Mesothelial cell of epicardium (in vitro differentiated cells): ENCODE measurements around the gene CEP192. TPM values are rescaled to one million over a fixed set of nuclear protein-coding genes. Genes with fewer than 3 reads are reported as not detected.
A peak's percentile ranks its signal among the peaks of the same experiment; 100 is the strongest.

ENCODE experiments used
- DNase-seq, 2 experiments: peaks; one replicate each; pipeline ENCODE4 v3.0.0; 2021; ENCODE audit warnings: low spot score in 2 of 2; ENCODE audit not compliant: unreplicated experiment in 2 of 2
- H3K27ac Mint-ChIP-seq: 2 replicates; pipeline ENCODE4 v1.8.0; 2021; ENCODE audit warnings: mixed read lengths
- H3K27me3 Mint-ChIP-seq: 2 replicates; pipeline ENCODE4 v1.8.0; 2021; ENCODE audit warnings: low read depth, mixed read lengths
- H3K36me3 Mint-ChIP-seq: 2 replicates; pipeline ENCODE4 v1.8.0; 2021; ENCODE audit warnings: mixed read lengths
- H3K4me1 Mint-ChIP-seq: 2 replicates; pipeline ENCODE4 v1.8.0; 2021; ENCODE audit warnings: mixed read lengths
- H3K4me3 Mint-ChIP-seq: 2 replicates; pipeline ENCODE4 v1.8.0; 2021; ENCODE audit warnings: mild to moderate bottlenecking, moderate library complexity, mixed read lengths
- H3K9me3 Mint-ChIP-seq: 2 replicates; pipeline ENCODE4 v1.8.0; 2021; ENCODE audit warnings: mixed read lengths
- CTCF ChIP-seq: fragments of 200-600 bp; sonication (generic); IDR thresholded peaks from one replicate; pipeline ENCODE4 v1.5.0; 2021; ENCODE audit warnings: antibody characterized with exemption; ENCODE audit not compliant: unreplicated experiment
- total RNA-seq: library from RNA; stranded (reverse); gene quantifications from 3 replicates; pipeline ENCODE4 v1.2.1, GENCODE V29; 2021

CEP192 gene
- total RNA-seq, 1 donor from 2014 or later = 34.6 TPM

- no peaks in the 10 kb centered on the region for H3K9me3 Mint-ChIP-seq
- H3K36me3 Mint-ChIP-seq = peaks cover 3% of the 10 kb centered on the region
- H3K4me3 Mint-ChIP-seq = no peak overlapping the region
- peaks cover 9% of the 10 kb centered on the region for H3K4me1 Mint-ChIP-seq
- TF ChIP-seq CTCF = peak; percentile 43
- DNase-seq = no peak
- no peaks in the 10 kb centered on the region for H3K27me3 Mint-ChIP-seq
- no peak overlapping the region for H3K27ac Mint-ChIP-seq
Measured at GRCh38 chr18:13003466-13003896, 12.3 kb downstream of the CEP192 start.

- DNase-seq = no peak
- H3K36me3 Mint-ChIP-seq = peaks cover 3% of the 10 kb centered on the region
- H3K27ac Mint-ChIP-seq = no peak overlapping the region
- TF ChIP-seq CTCF = no peak
- H3K9me3 Mint-ChIP-seq = no peaks in the 10 kb centered on the region
- peaks cover 4% of the 10 kb centered on the region for H3K4me1 Mint-ChIP-seq
- H3K27me3 Mint-ChIP-seq = no peaks in the 10 kb centered on the region
- no peak overlapping the region for H3K4me3 Mint-ChIP-seq
Measured at GRCh38 chr18:13004396-13004795, 13.2 kb downstream of the CEP192 start.

GRCh38 chr18:13005289-13005688 is 14.1 kb downstream of the CEP192 start:
- no peak for DNase-seq
- H3K27me3 Mint-ChIP-seq = no peaks in the 10 kb centered on the region
- no peaks in the 10 kb centered on the region for H3K4me1 Mint-ChIP-seq
- no peaks in the 10 kb centered on the region for H3K9me3 Mint-ChIP-seq
- H3K27ac Mint-ChIP-seq = no peak overlapping the region
- no peak overlapping the region for H3K4me3 Mint-ChIP-seq
- no peak for TF ChIP-seq CTCF
- H3K36me3 Mint-ChIP-seq = peaks cover 3% of the 10 kb centered on the region

- no peaks in the 10 kb centered on the region for H3K9me3 Mint-ChIP-seq
- no peak for TF ChIP-seq CTCF
Measured at GRCh38 chr18:13006531-13007247, 15.5 kb downstream of the CEP192 start.

GRCh38 chr18:13007248-13007560 is 16.0 kb downstream of the CEP192 start:
- H3K27me3 Mint-ChIP-seq = no peaks in the 10 kb centered on the region
- H3K4me3 Mint-ChIP-seq = no peak overlapping the region
- H3K4me1 Mint-ChIP-seq = no peaks in the 10 kb centered on the region
- H3K9me3 Mint-ChIP-seq = no peaks in the 10 kb centered on the region
- DNase-seq = no peak
- H3K36me3 Mint-ChIP-seq = peaks cover 7% of the 10 kb centered on the region
- TF ChIP-seq CTCF = no peak
- H3K27ac Mint-ChIP-seq = no peak overlapping the region

More at GRCh38 chr18:13006531-13007247, 15.5 kb downstream of the CEP192 start:
- Mint-ChIP-seq H3K4me3 (no peak overlapping the region), H3K36me3 (peaks cover 4% of the 10 kb centered on the region), H3K27me3 (no peaks in the 10 kb centered on the region), H3K4me1 (no peaks in the 10 kb centered on the region), H3K27ac (no peak overlapping the region)
- no peak for DNase-seq
